Naive thymus-derived CD4-positive, alpha-beta T cell (primary cell): ENCODE measurements around the gene GTPBP4. TPM values are rescaled to one million over a fixed set of nuclear protein-coding genes. Genes with fewer than 3 reads are reported as not detected.
A peak's percentile ranks its signal among the peaks of the same experiment; 100 is the strongest.

Experiments
- ATAC-seq: fragments of 150-1000 bp; cut with Tn5 transposase; 2 replicates; pipeline ENCODE4 v1.10.0; 2021; ENCODE audit warnings: mild to moderate bottlenecking, moderate library complexity
- CTCF ChIA-PET: fragments of 350-600 bp; sonication (Branson Sonifier 250); formaldehyde crosslinking; loops from one replicate; lab custom pipeline; 2021; ENCODE audit warnings: antibody characterized with exemption; lab: Charles Lee
- POLR2A ChIA-PET: fragments of 350-600 bp; sonication (Branson Sonifier 250); formaldehyde crosslinking; loops from one replicate; lab custom pipeline; 2021; ENCODE audit warnings: antibody characterized with exemption, inconsistent platforms; lab: Charles Lee
- DNase-seq, 9 donors: peaks; one replicate each; pipeline versions ENCODE4 v3.0.0 to v3.0.0-alpha.2; 2020 to 2022; ENCODE audit warnings: mixed read lengths in 1 of 9
- H3K27ac ChIP-seq: one replicate; pipeline ENCODE4 v1.7.0; 2013; ENCODE audit warnings: mild to moderate bottlenecking, low read depth, low read length, moderate library complexity
- H3K27me3 ChIP-seq, 2 donors: one replicate each; pipeline ENCODE4 v1.7.0; 2013; ENCODE audit warnings: low read length in 2 of 2, mild to moderate bottlenecking in 2 of 2, moderate library complexity in 2 of 2; ENCODE audit not compliant: control insufficient read depth in 2 of 2, insufficient read depth in 2 of 2
- H3K36me3 ChIP-seq, 3 experiments: 1 replicate in 2 of 3; 2 replicates in 1 of 3; pipeline ENCODE4 v1.7.0; 2013; ENCODE audit warnings: low read length in 3 of 3, mild to moderate bottlenecking in 3 of 3, moderate library complexity in 1 of 3; ENCODE audit not compliant: insufficient read depth in 3 of 3, control insufficient read depth in 2 of 3
- H3K4me1 ChIP-seq, 2 donors: one replicate each; pipeline ENCODE4 v1.7.0; 2013; ENCODE audit warnings: low read length in 2 of 2, mild to moderate bottlenecking in 2 of 2, moderate library complexity in 1 of 2; ENCODE audit not compliant: control insufficient read depth in 2 of 2, insufficient read depth in 2 of 2
- H3K4me3 ChIP-seq: 2 replicates; pipeline ENCODE4 v1.7.0; 2013; ENCODE audit warnings: mild to moderate bottlenecking, low read length
- H3K9me3 ChIP-seq, 3 experiments: 1 replicate in 2 of 3; 2 replicates in 1 of 3; pipeline ENCODE4 v1.7.0; 2013; ENCODE audit warnings: low read length in 3 of 3; ENCODE audit not compliant: control insufficient read depth in 2 of 3
- H3K27ac Mint-ChIP-seq, 9 donors: one replicate each; pipeline ENCODE4 v1.8.0; 2020 to 2022; ENCODE audit warnings: mixed read lengths in 9 of 9, mild to moderate bottlenecking in 8 of 9, moderate library complexity in 5 of 9, inconsistent platforms in 2 of 9
- H3K27me3 Mint-ChIP-seq, 5 donors: one replicate each; pipeline ENCODE4 v1.8.0; 2021 to 2022; ENCODE audit warnings: mixed read lengths in 5 of 5, mild to moderate bottlenecking in 1 of 5
- H3K36me3 Mint-ChIP-seq, 5 donors: one replicate each; pipeline ENCODE4 v1.8.0; 2020 to 2022; ENCODE audit warnings: mixed read lengths in 5 of 5, mild to moderate bottlenecking in 3 of 5, inconsistent platforms in 1 of 5
- H3K4me1 Mint-ChIP-seq, 7 donors: one replicate each; pipeline ENCODE4 v1.8.0; 2020 to 2022; ENCODE audit warnings: mixed read lengths in 7 of 7, mild to moderate bottlenecking in 3 of 7, inconsistent platforms in 1 of 7
- H3K4me3 Mint-ChIP-seq, 10 donors: one replicate each; pipeline ENCODE4 v1.8.0; 2020 to 2022; ENCODE audit warnings: mild to moderate bottlenecking in 10 of 10, mixed read lengths in 10 of 10, moderate library complexity in 6 of 10, inconsistent platforms in 2 of 10
- H3K9me3 Mint-ChIP-seq, 11 donors: one replicate each; pipeline ENCODE4 v1.8.0; 2020 to 2022; ENCODE audit warnings: mixed read lengths in 11 of 11, mild to moderate bottlenecking in 4 of 11, inconsistent platforms in 1 of 11, moderate library complexity in 1 of 11
- intact Hi-C, 2 donors: fragments of 100-400 bp; cut with micrococcal nuclease; formaldehyde crosslinking; loops; one replicate each; pipeline ENCODE4 v1.15.1; 2023
- polyA plus RNA-seq, 2 donors: library from polyadenylated mRNA; unstranded; fragments of 300-500 nt; fragmentation: Illumina TruSeq; gene quantifications; one replicate each; pipeline ENCODE4 v1.2.3, GENCODE V29; 2021
- total RNA-seq, 6 experiments: library from RNA in 5 of 6; stranded (reverse) in 5 of 6; gene quantifications; 1 replicate in 5 of 6; 2 replicates in 1 of 6; pipeline ENCODE4 v1.2.3 and lab custom pipeline; 2021 to 2026

GTPBP4 gene
- total and polyA plus RNA-seq, 7 experiments from 2014 or later = 17.4 to 81.8 (median 42.2) TPM

DNA sequence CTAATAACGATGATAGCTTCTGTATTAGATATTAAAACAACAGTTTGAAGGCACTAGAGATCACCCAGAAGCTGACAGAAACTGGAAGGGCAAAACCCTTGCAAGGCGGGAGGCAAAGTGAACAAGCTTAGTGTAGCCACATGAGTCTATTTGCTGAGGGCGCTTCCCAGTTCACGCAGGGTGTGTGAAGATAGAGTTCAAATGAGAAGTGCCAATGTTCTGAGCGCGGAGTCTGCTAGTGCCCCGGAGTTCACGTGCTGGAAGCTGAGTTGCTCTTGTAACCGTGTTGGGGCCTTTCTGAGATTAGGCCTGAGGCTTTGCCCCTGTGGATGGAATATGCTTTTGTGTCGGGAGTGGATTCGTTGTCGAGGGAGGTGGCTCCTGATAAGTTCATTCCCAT is 16.6 kb upstream of the GTPBP4 start:
- Mint-ChIP-seq H3K4me1 (peaks cover 5 to 14% (median 7%) of the 10 kb centered on the region in 7 donors), H3K27me3 (peaks cover 10 to 20% (median 16%) of the 10 kb centered on the region in 5 donors), H3K4me3 (no peak overlapping the region), H3K36me3 (peaks cover 0 to 8% (median 4%) of the 10 kb centered on the region in 5 donors), H3K9me3 (peaks cover 0 to 24% (median 4%) of the 10 kb centered on the region in 11 donors), H3K27ac (no peak overlapping the region)
- Histone ChIP-seq H3K4me3 (no peak overlapping the region), H3K4me1 (no peaks in the 10 kb centered on the region), H3K27ac (no peak overlapping the region), H3K27me3 (no peaks in the 10 kb centered on the region), H3K9me3 (no peaks in the 10 kb centered on the region), H3K36me3 (no peaks in the 10 kb centered on the region)
- ATAC-seq = no peak
- DNase-seq = no peak
- intact Hi-C loops = no loop called here
- ChIA-PET CTCF (no interaction called here), POLR2A (no interaction called here)

DNA sequence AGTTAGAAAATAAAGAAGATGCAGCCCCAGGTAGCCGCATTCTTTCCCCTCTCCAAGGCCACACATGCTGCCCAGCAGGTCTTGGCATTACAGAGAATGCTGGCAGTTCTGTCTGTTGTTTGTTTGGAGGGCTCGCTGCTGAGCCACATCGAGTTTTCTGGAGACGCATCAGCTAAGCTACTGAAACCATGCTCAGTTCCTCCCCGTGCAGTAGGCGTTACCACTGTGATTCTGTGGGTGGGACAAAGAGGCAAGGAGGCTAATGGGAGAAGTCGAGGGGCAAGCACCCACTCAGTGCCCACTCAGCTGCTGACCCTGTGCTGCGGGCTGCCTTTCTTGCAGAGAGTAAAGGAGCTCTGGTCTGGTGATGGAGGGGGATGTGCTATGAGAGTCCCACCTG is 15.5 kb upstream of the GTPBP4 start:
- ATAC-seq (no peak), DNase-seq (no peak)
- peaks cover 0 to 11% (median 6%) of the 10 kb centered on the region in 5 donors for H3K36me3 Mint-ChIP-seq
- peaks cover 0 to 4% (median 0%) of the 10 kb centered on the region in 7 donors for H3K4me1 Mint-ChIP-seq
- no peak overlapping the region for H3K4me3 Mint-ChIP-seq
- no peaks in the 10 kb centered on the region for H3K4me1 ChIP-seq
- ChIA-PET CTCF (no interaction called here), POLR2A (interaction anchor here (0.6 kb wide), 1 partner anchor 484 kb away, joined by 7 read pairs; no protein-coding TSS in a partner anchor)
- H3K9me3 Mint-ChIP-seq = peaks cover 0 to 24% (median 5%) of the 10 kb centered on the region in 11 donors
- no peak overlapping the region for H3K27ac Mint-ChIP-seq
- no peaks in the 10 kb centered on the region for H3K27me3 ChIP-seq
- no peaks in the 10 kb centered on the region for H3K9me3 ChIP-seq
- H3K27me3 Mint-ChIP-seq = peaks cover 10 to 20% (median 16%) of the 10 kb centered on the region in 5 donors
- H3K4me3 ChIP-seq = no peak overlapping the region
- H3K27ac ChIP-seq = no peak overlapping the region
- H3K36me3 ChIP-seq = no peaks in the 10 kb centered on the region
- intact Hi-C loops = no loop called here

DNA sequence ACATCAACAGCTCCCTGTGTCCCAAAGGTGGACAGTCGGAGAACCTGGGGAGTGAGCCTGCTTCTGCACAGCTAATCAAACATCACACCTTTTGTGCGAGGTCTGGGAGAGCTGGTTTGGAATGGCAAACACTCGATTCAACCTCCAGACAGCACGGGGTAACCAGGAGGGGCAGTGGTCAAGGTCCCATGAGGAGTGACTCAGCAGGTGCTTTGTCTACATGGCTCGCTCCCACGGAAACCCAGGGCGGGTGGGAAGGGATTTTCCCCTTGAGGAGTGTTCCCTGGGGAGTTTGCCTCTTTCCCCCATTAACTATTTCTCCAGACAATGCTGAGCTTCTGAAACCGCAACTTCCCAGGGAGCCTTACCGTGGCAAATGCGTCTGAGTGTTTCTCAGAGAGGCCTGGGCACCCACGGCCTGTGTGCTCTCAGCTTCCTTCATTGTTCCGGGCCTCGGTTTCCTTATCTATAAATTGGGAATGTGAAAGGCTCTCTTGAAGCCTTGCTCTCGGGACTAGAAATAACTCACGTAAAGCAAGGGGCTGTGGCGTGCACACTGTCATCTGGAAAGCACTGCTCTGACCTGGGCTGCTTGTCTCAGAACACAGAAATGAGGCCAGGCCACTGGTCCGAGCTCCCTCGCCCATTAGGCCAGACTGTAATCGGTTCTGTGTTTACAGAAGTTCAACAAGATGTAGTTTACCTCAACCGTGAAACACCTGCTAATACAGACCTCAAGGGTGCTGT is 14.0 kb upstream of the GTPBP4 start:
- Mint-ChIP-seq H3K27me3 (peaks cover under 1 to 10% (median 9%) of the 10 kb centered on the region in 5 donors), H3K4me3 (no peak overlapping the region), H3K36me3 (peaks cover 5 to 19% (median 11%) of the 10 kb centered on the region in 5 donors), H3K9me3 (peaks cover 0 to 38% (median 11%) of the 10 kb centered on the region in 11 donors), H3K27ac (no peak overlapping the region), H3K4me1 (no peaks in the 10 kb centered on the region)
- Histone ChIP-seq H3K4me3 (no peak overlapping the region), H3K9me3 (peaks cover 0 to 7% (median 5%) of the 10 kb centered on the region in 3 experiments), H3K27ac (no peak overlapping the region), H3K36me3 (no peaks in the 10 kb centered on the region), H3K27me3 (no peaks in the 10 kb centered on the region), H3K4me1 (no peaks in the 10 kb centered on the region)
- POLR2A ChIA-PET = interaction anchor here (0.9 to 1.0 kb wide), 2 partner anchors 13 to 19 kb away, joined by 3 to 4 read pairs; no protein-coding TSS in a partner anchor
- CTCF ChIA-PET = no interaction called here
- no peak for DNase-seq
- intact Hi-C loops = no loop called here
- no peak for ATAC-seq

DNA sequence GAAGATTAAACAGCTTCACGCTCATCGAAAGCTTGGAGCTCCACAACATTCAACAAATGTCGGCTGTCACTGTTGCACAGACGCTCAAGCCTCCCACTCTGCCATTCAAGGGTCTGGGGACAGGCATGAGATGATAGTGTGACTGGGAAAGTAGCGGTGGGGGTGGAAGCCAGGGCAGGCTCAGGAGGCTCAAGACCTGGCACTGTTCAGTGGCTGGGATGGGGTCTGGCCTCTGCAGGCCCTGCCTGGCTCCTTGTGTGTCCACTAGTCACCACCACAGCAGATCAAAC is 13.5 kb upstream of the GTPBP4 start:
- ATAC-seq (no peak), DNase-seq (no peak)
- H3K9me3 Mint-ChIP-seq = peaks cover 0 to 44% (median 17%) of the 10 kb centered on the region in 11 donors
- Histone ChIP-seq H3K27ac (no peak overlapping the region), H3K27me3 (no peaks in the 10 kb centered on the region), H3K4me1 (no peaks in the 10 kb centered on the region), H3K9me3 (peaks cover 0 to 11% (median 6%) of the 10 kb centered on the region in 3 experiments), H3K36me3 (no peaks in the 10 kb centered on the region), H3K4me3 (no peak overlapping the region)
- ChIA-PET POLR2A (interaction anchor here (0.9 kb wide), 1 partner anchor 13 kb away, joined by 4 read pairs; no protein-coding TSS in a partner anchor), CTCF (no interaction called here)
- H3K4me1 Mint-ChIP-seq = no peaks in the 10 kb centered on the region
- intact Hi-C loops = no loop called here
- H3K4me3 Mint-ChIP-seq = no peak overlapping the region
- H3K36me3 Mint-ChIP-seq = peaks cover 7 to 19% (median 12%) of the 10 kb centered on the region in 5 donors
- H3K27ac Mint-ChIP-seq = no peak overlapping the region
- H3K27me3 Mint-ChIP-seq = peaks cover 0 to 6% (median 4%) of the 10 kb centered on the region in 5 donors

DNA sequence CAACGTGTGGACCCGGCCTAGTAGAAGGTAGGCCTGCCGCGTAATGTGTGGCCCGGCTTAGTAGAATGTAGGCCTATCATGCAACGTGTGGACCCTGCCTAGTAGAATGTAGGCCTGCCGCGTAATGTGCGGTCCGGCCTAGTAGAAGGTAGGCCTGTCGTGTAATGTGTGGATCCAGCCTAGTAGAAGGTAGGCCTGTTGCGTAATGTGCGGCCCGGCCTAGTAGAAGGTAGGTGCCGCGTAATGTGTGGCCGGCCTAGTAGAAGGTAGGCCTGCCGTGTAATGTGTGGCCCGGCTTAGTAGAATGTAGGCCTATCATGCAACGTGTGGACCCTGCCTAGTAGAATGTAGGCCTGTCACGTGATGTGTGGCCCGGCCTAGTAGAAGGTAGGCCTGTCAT is 11.9 kb upstream of the GTPBP4 start:
- Mint-ChIP-seq H3K27ac (peak overlapping the region in 1 of 9 donors; percentile 33), H3K36me3 (peaks cover 11 to 27% (median 18%) of the 10 kb centered on the region in 5 donors), H3K9me3 (peaks cover 0 to 57% (median 21%) of the 10 kb centered on the region in 11 donors), H3K27me3 (no peaks in the 10 kb centered on the region), H3K4me3 (no peak overlapping the region), H3K4me1 (no peaks in the 10 kb centered on the region)
- intact Hi-C loops = no loop called here
- Histone ChIP-seq H3K27me3 (no peaks in the 10 kb centered on the region), H3K36me3 (peaks cover 0 to 5% (median 0%) of the 10 kb centered on the region in 3 experiments), H3K4me3 (no peak overlapping the region), H3K4me1 (no peaks in the 10 kb centered on the region), H3K27ac (no peak overlapping the region), H3K9me3 (peaks cover 0 to 25% (median 6%) of the 10 kb centered on the region in 3 experiments)
- no peak for DNase-seq
- ChIA-PET CTCF (no interaction called here), POLR2A (no interaction called here)
- no peak for ATAC-seq

DNA sequence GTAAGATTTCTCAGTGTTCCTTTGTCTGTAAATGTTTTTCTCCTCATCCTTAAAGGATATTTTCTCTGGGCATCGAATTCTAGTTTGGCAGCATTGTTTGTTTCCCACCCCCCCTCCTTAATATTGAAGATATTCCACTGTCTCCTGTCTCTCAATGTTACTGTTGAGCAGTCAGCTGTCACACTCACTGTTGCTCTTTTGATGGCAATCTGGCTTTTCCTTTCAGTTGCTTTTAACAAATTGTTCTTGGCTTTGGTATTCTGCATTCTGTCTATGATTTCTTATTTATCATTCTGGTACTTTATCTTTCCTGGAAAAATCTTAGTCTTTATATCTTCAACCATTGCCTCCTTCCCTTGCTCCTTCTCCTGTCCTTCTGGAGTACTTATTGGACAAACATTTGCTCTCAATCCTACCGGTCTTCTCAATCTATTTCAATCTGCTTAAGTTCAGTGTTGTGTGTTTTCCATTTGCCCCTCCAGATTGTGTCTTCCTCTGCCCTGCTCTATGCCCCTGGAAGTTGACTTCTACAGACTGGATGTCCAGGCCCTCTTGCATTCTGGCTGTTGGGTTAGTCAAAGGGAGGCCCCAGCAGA is 9.3 kb upstream of the GTPBP4 start:
- Histone ChIP-seq H3K36me3 (peaks cover 0 to 5% (median 0%) of the 10 kb centered on the region in 3 experiments), H3K27ac (no peak overlapping the region), H3K4me3 (no peak overlapping the region), H3K4me1 (no peaks in the 10 kb centered on the region), H3K27me3 (no peaks in the 10 kb centered on the region), H3K9me3 (peaks cover 0 to 25% (median 6%) of the 10 kb centered on the region in 3 experiments)
- no peaks in the 10 kb centered on the region for H3K27me3 Mint-ChIP-seq
- CTCF ChIA-PET = no interaction called here
- H3K27ac Mint-ChIP-seq = no peak overlapping the region
- ATAC-seq = no peak
- DNase-seq = no peak
- POLR2A ChIA-PET = no interaction called here
- peaks cover 11 to 27% (median 21%) of the 10 kb centered on the region in 5 donors for H3K36me3 Mint-ChIP-seq
- H3K9me3 Mint-ChIP-seq = peaks cover 0 to 43% (median 19%) of the 10 kb centered on the region in 11 donors
- intact Hi-C loops = no loop called here
- H3K4me1 Mint-ChIP-seq = no peaks in the 10 kb centered on the region
- no peak overlapping the region for H3K4me3 Mint-ChIP-seq
